GM23338 (cell line): ENCODE measurements around the gene GJA4. TPM values are rescaled to one million over a fixed set of nuclear protein-coding genes. Genes with fewer than 3 reads are reported as not detected.

Source experiments
- ATAC-seq: fragments of 200-7000 bp; cut with Tn5 transposase; 3 replicates; pipeline ENCODE4 v1.9.1; 2020
- DNase-seq: peaks from one replicate; pipeline ENCODE4 v3.0.0-alpha.2; 2015; ENCODE audit warnings: low spot score
- H2AFZ ChIP-seq: fragments of 200-600 bp; sonication (generic); 2 replicates; pipeline ENCODE4 v1.8.0; 2016; ENCODE audit warnings: antibody characterized with exemption, mild to moderate bottlenecking, moderate library complexity
- H3F3A ChIP-seq: fragments of 200-600 bp; sonication (generic); replicated peaks from 2 replicates; pipeline ENCODE4 v1.8.0; 2017; ENCODE audit warnings: antibody characterized with exemption, mixed run types, low read depth
- H3K27ac ChIP-seq: fragments of 200-600 bp; sonication (generic); 2 replicates; pipeline ENCODE4 v1.6.1; 2016; ENCODE audit warnings: low read depth
- H3K27me3 ChIP-seq: fragments of 200-600 bp; sonication (generic); 2 replicates; pipeline ENCODE4 v1.8.0; 2016; ENCODE audit warnings: mild to moderate bottlenecking, mixed run types, moderate library complexity; ENCODE audit not compliant: insufficient read depth
- H3K36me3 ChIP-seq: fragments of 200-600 bp; sonication (generic); 2 replicates; pipeline ENCODE4 v1.8.0; 2016; ENCODE audit warnings: mild to moderate bottlenecking; ENCODE audit not compliant: insufficient read depth
- H3K4me1 ChIP-seq: fragments of 200-600 bp; sonication (generic); 2 replicates; pipeline ENCODE4 v1.8.0; 2016; ENCODE audit warnings: mild to moderate bottlenecking, moderate library complexity; ENCODE audit not compliant: insufficient read depth
- H3K4me2 ChIP-seq: fragments of 200-600 bp; sonication (generic); 2 replicates; pipeline ENCODE4 v1.7.1; 2017; ENCODE audit warnings: mixed run types
- H3K4me3 ChIP-seq: fragments of 200-600 bp; sonication (generic); 2 replicates; pipeline ENCODE4 v1.6.1; 2016; ENCODE audit warnings: mixed run types
- H3K79me2 ChIP-seq: fragments of 200-600 bp; sonication (generic); replicated peaks from 2 replicates; pipeline ENCODE4 v1.8.0; 2017; ENCODE audit warnings: mild to moderate bottlenecking; ENCODE audit not compliant: insufficient read depth
- H3K9me2 ChIP-seq: fragments of 200-600 bp; sonication (generic); 2 replicates; pipeline ENCODE4 v1.8.0; 2017; ENCODE audit not compliant: insufficient read depth
- H4K20me1 ChIP-seq: fragments of 200-600 bp; sonication (generic); replicated peaks from 2 replicates; pipeline ENCODE4 v1.8.0; 2017; ENCODE audit warnings: mild to moderate bottlenecking; ENCODE audit not compliant: insufficient read depth
- H3K27ac Mint-ChIP-seq: 2 replicates; pipeline ENCODE4 v1.8.0; 2020; ENCODE audit warnings: inconsistent platforms, mild to moderate bottlenecking, moderate library complexity, mixed read lengths
- H3K27me3 Mint-ChIP-seq: 3 replicates; pipeline ENCODE4 v1.8.0; 2022; ENCODE audit warnings: low read depth, mild to moderate bottlenecking, moderate library complexity, mixed read lengths, inconsistent platforms; ENCODE audit not compliant: insufficient read depth, poor library complexity
- H3K36me3 Mint-ChIP-seq: 3 replicates; pipeline ENCODE4 v1.8.0; 2021; ENCODE audit warnings: low read depth, mild to moderate bottlenecking, inconsistent platforms, moderate library complexity, mixed read lengths
- H3K4me1 Mint-ChIP-seq: 3 replicates; pipeline ENCODE4 v1.8.0; 2020; ENCODE audit warnings: mild to moderate bottlenecking, inconsistent platforms, mixed read lengths
- H3K4me3 Mint-ChIP-seq: 3 replicates; pipeline ENCODE4 v1.8.0; 2021; ENCODE audit warnings: moderate library complexity, mild to moderate bottlenecking, inconsistent platforms, mixed read lengths
- H3K9me3 Mint-ChIP-seq: 3 replicates; pipeline ENCODE4 v1.8.0; 2020; ENCODE audit warnings: moderate library complexity, mild to moderate bottlenecking, inconsistent platforms, mixed read lengths
- CREB1 ChIP-seq: fragments of 250-450 bp; sonication (Bioruptor Pico); IDR thresholded peaks from 2 replicates; pipeline ENCODE4 v1.5.0; 2020; ENCODE audit warnings: low read depth, mild to moderate bottlenecking, moderate library complexity
- EZH2 ChIP-seq: fragments of 200-600 bp; sonication (generic); IDR thresholded peaks from one replicate; pipeline ENCODE4 v1.8.0; 2017; ENCODE audit warnings: antibody characterized with exemption, mild to moderate bottlenecking, low read depth; ENCODE audit not compliant: unreplicated experiment
- EZH2phosphoT487 ChIP-seq: fragments of 200-600 bp; sonication (generic); IDR thresholded peaks from one replicate; pipeline ENCODE4 v1.8.1; 2018; ENCODE audit warnings: antibody characterized with exemption; ENCODE audit not compliant: unreplicated experiment
- JUNB ChIP-seq: IDR thresholded peaks from one replicate; pipeline ENCODE4 v1.6.1; 2016; ENCODE audit warnings: antibody characterized with exemption; ENCODE audit not compliant: unreplicated experiment
- NANOG ChIP-seq: IDR thresholded peaks from 2 replicates; pipeline ENCODE4 v1.6.1; 2016; ENCODE audit warnings: antibody characterized with exemption, borderline replicate concordance
- POLR2AphosphoS5 ChIP-seq: IDR thresholded peaks from 2 replicates; pipeline ENCODE4 v1.6.1; 2016; ENCODE audit warnings: antibody characterized with exemption, low read depth
- STAT1 ChIP-seq: IDR thresholded peaks from one replicate; pipeline ENCODE4 v1.6.1; 2016; ENCODE audit warnings: antibody characterized with exemption; ENCODE audit not compliant: unreplicated experiment
- ZNF114 ChIP-seq: fragments of 250-450 bp; sonication (Bioruptor Pico); IDR thresholded peaks from 2 replicates; pipeline ENCODE4 v1.5.0; 2020; ENCODE audit warnings: mild to moderate bottlenecking, moderate library complexity
- ZNF331 ChIP-seq: fragments of 250-450 bp; sonication (Bioruptor Pico); IDR thresholded peaks from 2 replicates; pipeline ENCODE4 v1.5.0; 2020; ENCODE audit warnings: low read depth, mild to moderate bottlenecking, moderate library complexity
- polyA plus RNA-seq: library from polyadenylated mRNA; unstranded; fragments of >200 nt; fragmentation: Nextera tagmentation; extraction: Ambion mirVana; gene quantifications from 2 replicates; pipeline ENCODE4 v1.2.1, GENCODE V29; 2016
- total RNA-seq: library from RNA; depleted of rRNA; stranded (reverse); fragments of >200 nt; shearing (Covaris generic); gene quantifications from 2 replicates; pipeline ENCODE4 v1.2.3, GENCODE V29; 2014
- TF ChIP-seq, protein P1 (sequence below): fragments of 250-450 bp; sonication (Bioruptor Pico); IDR thresholded peaks from 2 replicates; pipeline ENCODE4 v1.5.0; 2020; ENCODE audit warnings: mild to moderate bottlenecking, moderate library complexity
- TF ChIP-seq, protein P2 (sequence below): IDR thresholded peaks from 2 replicates; pipeline ENCODE4 v1.6.1; 2016; ENCODE audit warnings: antibody characterized with exemption
- TF ChIP-seq, protein P3 (sequence below), 2 experiments: fragments of 200-600 bp in 1 of 2; sonication (generic) in 1 of 2; conservative IDR thresholded peaks; 2 replicates each; pipeline versions ENCODE4 v1.5.1 to v1.6.1; 2016 to 2017; ENCODE audit warnings: antibody characterized with exemption in 2 of 2, low read depth in 2 of 2, mild to moderate bottlenecking in 2 of 2, moderate library complexity in 1 of 2
- TF ChIP-seq, protein P4 (sequence below): IDR thresholded peaks from one replicate; pipeline ENCODE4 v1.6.1; 2018; ENCODE audit warnings: antibody characterized with exemption; ENCODE audit not compliant: unreplicated experiment

The GJA4 gene
- total and polyA plus RNA-seq, 2 experiments from 2014 or later, result 0.95 to 2.2 TPM

DNA sequence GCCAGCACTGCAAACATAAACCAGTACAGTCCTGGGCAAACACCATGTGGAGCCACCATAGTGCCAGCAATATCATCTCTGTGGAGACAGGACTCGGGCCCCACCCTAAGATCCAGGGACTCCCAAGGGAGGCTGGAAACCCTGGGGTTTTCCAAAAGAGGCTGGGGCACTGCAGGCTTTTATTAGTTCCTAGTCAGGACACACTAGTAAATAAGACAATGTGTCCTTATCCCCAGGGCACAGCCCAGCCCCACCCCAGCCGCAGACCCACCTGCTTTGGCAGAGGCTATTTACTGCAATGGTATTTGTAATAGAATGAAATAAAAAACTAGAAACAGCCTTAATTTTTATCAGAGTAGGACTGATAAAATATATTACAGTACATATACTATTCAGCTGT is 12.3 kb upstream of the GJA4 start:
- H4K20me1 ChIP-seq, result no peaks in the 10 kb centered on the region
- DNase-seq (no peak), ATAC-seq (no peak)
- H3K4me1 Mint-ChIP-seq, result peaks cover 7% of the 10 kb centered on the region
- no peaks in the 10 kb centered on the region for H3K36me3 Mint-ChIP-seq
- no peak overlapping the region for H2AFZ ChIP-seq
- H3K27me3 ChIP-seq, result peaks cover 37% of the 10 kb centered on the region
- H3K27ac ChIP-seq, result no peak overlapping the region
- peak overlapping the region; percentile 93 for H3K4me2 ChIP-seq
- H3F3A ChIP-seq, result no peaks in the 10 kb centered on the region
- H3K27me3 Mint-ChIP-seq, result peaks cover 26% of the 10 kb centered on the region
- peaks cover 4% of the 10 kb centered on the region for H3K4me1 ChIP-seq
- H3K36me3 ChIP-seq, result no peaks in the 10 kb centered on the region
- no peaks in the 10 kb centered on the region for H3K9me2 ChIP-seq
- H3K79me2 ChIP-seq, result no peaks in the 10 kb centered on the region
- H3K9me3 Mint-ChIP-seq, result no peaks in the 10 kb centered on the region
- no peak overlapping the region for H3K27ac Mint-ChIP-seq
- H3K4me3 ChIP-seq, result peak overlapping the region; percentile 85
- peak overlapping the region; percentile 68 for H3K4me3 Mint-ChIP-seq
- TF ChIP-seq STAT1 (no peak), POLR2AphosphoS5 (no peak), JUNB (no peak), EZH2phosphoT487 (no peak), ZNF114 (CRISPR knock-in tag) (no peak), EZH2 (no peak), CREB1 (CRISPR knock-in tag) (no peak), ZNF331 (CRISPR knock-in tag) (no peak), NANOG (no peak)
- TF ChIP-seq, protein P1, sequence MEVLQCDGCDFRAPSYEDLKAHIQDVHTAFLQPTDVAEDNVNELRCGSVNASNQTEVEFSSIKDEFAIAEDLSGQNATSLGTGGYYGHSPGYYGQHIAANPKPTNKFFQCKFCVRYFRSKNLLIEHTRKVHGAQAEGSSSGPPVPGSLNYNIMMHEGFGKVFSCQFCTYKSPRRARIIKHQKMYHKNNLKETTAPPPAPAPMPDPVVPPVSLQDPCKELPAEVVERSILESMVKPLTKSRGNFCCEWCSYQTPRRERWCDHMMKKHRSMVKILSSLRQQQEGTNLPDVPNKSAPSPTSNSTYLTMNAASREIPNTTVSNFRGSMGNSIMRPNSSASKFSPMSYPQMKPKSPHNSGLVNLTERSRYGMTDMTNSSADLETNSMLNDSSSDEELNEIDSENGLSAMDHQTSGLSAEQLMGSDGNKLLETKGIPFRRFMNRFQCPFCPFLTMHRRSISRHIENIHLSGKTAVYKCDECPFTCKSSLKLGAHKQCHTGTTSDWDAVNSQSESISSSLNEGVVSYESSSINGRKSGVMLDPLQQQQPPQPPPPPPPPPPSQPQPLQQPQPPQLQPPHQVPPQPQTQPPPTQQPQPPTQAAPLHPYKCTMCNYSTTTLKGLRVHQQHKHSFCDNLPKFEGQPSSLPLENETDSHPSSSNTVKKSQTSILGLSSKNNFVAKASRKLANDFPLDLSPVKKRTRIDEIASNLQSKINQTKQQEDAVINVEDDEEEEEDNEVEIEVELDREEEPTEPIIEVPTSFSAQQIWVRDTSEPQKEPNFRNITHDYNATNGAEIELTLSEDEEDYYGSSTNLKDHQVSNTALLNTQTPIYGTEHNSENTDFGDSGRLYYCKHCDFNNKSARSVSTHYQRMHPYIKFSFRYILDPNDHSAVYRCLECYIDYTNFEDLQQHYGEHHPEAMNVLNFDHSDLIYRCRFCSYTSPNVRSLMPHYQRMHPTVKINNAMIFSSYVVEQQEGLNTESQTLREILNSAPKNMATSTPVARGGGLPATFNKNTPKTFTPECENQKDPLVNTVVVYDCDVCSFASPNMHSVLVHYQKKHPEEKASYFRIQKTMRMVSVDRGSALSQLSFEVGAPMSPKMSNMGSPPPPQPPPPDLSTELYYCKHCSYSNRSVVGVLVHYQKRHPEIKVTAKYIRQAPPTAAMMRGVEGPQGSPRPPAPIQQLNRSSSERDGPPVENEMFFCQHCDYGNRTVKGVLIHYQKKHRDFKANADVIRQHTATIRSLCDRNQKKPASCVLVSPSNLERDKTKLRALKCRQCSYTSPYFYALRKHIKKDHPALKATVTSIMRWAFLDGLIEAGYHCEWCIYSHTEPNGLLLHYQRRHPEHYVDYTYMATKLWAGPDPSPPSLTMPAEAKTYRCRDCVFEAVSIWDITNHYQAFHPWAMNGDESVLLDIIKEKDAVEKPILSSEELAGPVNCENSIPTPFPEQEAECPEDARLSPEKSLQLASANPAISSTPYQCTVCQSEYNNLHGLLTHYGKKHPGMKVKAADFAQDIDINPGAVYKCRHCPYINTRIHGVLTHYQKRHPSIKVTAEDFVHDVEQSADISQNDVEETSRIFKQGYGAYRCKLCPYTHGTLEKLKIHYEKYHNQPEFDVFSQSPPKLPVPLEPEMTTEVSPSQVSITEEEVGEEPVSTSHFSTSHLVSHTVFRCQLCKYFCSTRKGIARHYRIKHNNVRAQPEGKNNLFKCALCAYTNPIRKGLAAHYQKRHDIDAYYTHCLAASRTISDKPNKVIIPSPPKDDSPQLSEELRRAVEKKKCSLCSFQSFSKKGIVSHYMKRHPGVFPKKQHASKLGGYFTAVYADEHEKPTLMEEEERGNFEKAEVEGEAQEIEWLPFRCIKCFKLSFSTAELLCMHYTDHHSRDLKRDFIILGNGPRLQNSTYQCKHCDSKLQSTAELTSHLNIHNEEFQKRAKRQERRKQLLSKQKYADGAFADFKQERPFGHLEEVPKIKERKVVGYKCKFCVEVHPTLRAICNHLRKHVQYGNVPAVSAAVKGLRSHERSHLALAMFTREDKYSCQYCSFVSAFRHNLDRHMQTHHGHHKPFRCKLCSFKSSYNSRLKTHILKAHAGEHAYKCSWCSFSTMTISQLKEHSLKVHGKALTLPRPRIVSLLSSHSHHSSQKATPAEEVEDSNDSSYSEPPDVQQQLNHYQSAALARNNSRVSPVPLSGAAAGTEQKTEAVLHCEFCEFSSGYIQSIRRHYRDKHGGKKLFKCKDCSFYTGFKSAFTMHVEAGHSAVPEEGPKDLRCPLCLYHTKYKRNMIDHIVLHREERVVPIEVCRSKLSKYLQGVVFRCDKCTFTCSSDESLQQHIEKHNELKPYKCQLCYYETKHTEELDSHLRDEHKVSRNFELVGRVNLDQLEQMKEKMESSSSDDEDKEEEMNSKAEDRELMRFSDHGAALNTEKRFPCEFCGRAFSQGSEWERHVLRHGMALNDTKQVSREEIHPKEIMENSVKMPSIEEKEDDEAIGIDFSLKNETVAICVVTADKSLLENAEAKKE (CRISPR knock-in tag), result no peak
- TF ChIP-seq, protein P2, sequence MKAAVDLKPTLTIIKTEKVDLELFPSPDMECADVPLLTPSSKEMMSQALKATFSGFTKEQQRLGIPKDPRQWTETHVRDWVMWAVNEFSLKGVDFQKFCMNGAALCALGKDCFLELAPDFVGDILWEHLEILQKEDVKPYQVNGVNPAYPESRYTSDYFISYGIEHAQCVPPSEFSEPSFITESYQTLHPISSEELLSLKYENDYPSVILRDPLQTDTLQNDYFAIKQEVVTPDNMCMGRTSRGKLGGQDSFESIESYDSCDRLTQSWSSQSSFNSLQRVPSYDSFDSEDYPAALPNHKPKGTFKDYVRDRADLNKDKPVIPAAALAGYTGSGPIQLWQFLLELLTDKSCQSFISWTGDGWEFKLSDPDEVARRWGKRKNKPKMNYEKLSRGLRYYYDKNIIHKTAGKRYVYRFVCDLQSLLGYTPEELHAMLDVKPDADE, result no peak
- TF ChIP-seq, protein P3, sequence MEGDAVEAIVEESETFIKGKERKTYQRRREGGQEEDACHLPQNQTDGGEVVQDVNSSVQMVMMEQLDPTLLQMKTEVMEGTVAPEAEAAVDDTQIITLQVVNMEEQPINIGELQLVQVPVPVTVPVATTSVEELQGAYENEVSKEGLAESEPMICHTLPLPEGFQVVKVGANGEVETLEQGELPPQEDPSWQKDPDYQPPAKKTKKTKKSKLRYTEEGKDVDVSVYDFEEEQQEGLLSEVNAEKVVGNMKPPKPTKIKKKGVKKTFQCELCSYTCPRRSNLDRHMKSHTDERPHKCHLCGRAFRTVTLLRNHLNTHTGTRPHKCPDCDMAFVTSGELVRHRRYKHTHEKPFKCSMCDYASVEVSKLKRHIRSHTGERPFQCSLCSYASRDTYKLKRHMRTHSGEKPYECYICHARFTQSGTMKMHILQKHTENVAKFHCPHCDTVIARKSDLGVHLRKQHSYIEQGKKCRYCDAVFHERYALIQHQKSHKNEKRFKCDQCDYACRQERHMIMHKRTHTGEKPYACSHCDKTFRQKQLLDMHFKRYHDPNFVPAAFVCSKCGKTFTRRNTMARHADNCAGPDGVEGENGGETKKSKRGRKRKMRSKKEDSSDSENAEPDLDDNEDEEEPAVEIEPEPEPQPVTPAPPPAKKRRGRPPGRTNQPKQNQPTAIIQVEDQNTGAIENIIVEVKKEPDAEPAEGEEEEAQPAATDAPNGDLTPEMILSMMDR (conservative IDR thresholded peaks at IDR 0.05; ENCODE audit: low read depth in 2 of 2), result no peak
- TF ChIP-seq, protein P4, sequence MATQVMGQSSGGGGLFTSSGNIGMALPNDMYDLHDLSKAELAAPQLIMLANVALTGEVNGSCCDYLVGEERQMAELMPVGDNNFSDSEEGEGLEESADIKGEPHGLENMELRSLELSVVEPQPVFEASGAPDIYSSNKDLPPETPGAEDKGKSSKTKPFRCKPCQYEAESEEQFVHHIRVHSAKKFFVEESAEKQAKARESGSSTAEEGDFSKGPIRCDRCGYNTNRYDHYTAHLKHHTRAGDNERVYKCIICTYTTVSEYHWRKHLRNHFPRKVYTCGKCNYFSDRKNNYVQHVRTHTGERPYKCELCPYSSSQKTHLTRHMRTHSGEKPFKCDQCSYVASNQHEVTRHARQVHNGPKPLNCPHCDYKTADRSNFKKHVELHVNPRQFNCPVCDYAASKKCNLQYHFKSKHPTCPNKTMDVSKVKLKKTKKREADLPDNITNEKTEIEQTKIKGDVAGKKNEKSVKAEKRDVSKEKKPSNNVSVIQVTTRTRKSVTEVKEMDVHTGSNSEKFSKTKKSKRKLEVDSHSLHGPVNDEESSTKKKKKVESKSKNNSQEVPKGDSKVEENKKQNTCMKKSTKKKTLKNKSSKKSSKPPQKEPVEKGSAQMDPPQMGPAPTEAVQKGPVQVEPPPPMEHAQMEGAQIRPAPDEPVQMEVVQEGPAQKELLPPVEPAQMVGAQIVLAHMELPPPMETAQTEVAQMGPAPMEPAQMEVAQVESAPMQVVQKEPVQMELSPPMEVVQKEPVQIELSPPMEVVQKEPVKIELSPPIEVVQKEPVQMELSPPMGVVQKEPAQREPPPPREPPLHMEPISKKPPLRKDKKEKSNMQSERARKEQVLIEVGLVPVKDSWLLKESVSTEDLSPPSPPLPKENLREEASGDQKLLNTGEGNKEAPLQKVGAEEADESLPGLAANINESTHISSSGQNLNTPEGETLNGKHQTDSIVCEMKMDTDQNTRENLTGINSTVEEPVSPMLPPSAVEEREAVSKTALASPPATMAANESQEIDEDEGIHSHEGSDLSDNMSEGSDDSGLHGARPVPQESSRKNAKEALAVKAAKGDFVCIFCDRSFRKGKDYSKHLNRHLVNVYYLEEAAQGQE, result no peak
